GM19463 (cell line): ENCODE measurements around the gene LRRC26.

Experiments used
- ATAC-seq: cut with Tn5 transposase; IDR thresholded peaks from one replicate; pipeline ENCODE4 v1.9.1; 2021; ENCODE audit warnings: mild to moderate bottlenecking, moderate library complexity; ENCODE audit not compliant: unreplicated experiment

Gene LRRC26

DNA sequence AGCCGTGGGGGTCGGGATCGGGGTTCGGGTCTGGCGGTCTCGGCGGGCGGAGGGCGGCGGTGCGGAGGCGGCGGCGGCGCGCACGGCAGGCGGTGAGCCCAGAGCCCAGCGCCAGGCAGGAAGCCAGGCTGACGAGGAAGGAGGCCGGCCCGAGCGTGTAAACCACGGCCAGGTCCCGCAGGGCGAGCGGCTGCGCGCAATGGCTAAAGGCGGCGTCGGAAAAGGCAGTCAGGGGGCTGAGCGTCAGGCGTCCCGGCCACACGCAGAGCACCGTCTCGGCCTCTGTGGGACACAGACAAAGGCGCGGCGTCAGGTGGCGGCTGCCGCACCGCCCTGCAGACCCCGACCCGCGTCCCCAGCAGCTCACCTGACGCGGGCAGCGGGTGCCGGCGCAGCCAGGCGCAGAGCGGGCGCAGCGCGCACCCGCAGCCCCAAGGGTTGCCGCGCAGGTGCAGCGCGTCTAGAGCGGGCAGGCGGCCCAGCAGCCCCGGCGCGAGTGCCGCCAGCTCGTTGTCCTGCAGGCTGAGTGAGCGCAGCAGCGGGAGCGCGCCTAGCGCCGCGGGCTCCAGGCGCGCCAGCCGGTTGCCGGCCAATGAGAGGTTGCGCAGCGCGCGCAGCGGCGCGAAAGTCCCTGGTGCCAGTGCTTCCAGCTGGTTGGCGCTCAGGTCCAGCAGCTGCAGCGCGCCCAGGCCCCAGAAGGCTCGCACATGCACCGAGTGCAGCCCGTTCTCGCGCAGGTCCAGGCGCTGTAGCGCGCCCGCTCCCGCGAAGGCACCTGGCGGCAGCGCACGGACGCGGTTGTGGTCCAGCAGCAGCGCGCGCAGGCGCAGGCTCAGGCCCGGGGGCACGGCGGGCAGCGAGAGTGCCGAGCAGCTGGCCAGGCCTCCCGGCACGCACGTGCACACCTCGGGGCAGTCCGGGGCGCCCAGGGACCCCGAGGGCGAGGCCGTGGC, 671 bp downstream of the LRRC26 start:
- no peak for ATAC-seq

DNA sequence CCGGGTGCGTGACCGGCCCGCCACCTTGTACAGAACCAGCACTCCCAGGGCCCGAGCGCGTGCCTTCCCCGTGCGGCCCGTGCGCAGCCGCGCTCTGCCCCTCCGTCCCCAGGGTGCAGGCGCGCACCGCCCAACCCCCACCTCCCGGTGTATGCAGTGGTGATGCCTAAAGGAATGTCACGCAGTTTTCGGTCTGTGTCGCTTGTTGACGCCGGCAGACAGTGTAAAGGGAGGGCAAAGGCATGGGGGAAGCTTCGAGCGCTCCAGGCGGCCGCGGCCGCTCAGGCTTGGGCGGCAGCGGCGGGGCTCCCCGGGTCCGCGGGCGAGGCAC, 1.3 kb downstream of the LRRC26 start:
- peak; percentile 7 for ATAC-seq

DNA sequence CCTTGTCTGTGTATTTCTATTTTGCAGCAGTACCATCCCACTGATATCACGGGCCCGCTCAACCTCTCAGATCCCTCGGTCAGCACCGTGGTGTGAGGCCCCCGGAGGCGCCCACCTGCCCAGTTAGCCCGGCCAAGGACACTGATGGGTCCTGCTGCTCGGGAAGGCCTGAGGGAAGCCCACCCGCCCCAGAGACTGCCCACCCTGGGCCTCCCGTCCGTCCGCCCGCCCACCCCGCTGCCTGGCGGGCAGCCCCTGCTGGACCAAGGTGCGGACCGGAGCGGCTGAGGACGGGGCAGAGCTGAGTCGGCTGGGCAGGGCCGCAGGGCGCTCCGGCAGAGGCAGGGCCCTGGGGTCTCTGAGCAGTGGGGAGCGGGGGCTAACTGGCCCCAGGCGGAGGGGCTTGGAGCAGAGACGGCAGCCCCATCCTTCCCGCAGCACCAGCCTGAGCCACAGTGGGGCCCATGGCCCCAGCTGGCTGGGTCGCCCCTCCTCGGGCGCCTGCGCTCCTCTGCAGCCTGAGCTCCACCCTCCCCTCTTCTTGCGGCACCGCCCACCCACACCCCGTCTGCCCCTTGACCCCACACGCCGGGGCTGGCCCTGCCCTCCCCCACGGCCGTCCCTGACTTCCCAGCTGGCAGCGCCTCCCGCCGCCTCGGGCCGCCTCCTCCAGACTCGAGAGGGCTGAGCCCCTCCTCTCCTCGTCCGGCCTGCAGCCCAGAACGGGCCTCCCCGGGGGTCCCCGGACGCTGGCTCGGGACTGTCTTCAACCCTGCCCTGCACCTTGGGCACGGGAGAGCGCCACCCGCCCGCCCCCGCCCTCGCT, 1.9 kb downstream of the LRRC26 start:
- peak; percentile 34 for ATAC-seq

DNA sequence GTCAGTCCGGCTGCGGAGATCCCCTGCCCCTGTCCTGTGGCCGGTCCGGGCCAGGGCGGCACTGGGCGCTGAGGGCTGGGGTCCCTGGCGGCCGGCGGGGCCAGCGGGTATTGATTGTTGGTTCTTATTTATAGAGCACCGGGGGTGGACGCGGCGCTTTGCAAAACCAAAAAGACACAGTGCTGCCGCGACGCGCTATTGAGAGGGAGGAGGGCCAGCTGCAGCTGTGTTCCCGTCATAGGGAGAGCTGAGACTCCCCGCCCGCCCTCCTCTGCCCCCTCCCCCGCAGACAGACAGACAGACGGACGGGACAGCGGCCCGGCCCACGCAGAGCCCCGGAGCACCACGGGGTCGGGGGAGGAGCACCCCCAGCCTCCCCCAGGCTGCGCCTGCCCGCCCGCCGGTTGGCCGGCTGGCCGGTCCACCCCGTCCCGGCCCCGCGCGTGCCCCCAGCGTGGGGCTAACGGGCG, 2.5 kb downstream of the LRRC26 start:
- ATAC-seq: no peak

- ATAC-seq: no peak
These were observed 3.2 kb downstream of the LRRC26 start for GRCh38 chr9:137166380-137167229.

GRCh38 chr9:137165250-137165836, 4.5 kb downstream of the LRRC26 start:
- ATAC-seq: no peak

DNA sequence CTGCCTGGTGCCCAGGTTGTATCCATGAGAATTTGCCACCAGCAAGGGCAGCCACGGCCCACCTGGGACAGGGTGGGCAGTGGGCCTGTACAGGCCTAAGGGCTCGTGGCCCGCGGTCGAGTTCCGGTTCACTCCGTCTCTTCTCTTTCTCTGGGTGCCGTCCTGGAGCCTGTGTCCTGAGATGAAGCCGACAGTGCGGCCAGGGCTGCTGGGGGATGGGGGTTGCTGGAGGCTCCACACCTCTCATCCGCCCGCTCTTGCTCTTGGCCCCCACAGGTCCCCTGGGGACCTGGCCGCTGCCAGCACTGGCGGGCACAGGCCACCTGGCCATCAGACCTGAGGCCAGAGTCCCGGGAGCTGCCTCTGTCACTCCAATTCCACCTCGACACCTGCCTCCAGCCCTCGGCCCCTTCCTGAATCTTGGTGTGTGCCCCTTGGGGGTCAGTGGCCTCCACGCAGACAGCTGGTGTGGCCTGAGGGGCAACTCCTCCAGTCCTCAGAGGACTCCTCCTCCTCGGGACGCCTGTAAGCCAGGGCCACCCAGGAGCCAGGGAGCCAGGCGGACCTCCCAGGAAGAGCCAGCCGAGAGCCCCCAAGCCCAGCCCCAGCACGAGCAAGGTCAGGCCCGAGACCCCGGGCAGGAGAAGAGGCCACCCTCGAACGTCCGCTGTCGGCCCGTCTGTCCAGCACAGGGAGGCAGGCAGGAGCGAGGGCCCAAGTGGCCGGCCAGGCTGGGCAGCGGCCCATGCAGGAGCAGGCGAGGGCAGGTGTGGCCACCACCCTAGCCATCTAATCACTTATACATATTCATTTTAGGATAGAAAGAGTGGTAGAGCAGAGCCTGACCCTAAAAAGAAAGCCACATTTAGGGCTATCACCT, 5.2 kb downstream of the LRRC26 start:
- ATAC-seq: no peak

DNA sequence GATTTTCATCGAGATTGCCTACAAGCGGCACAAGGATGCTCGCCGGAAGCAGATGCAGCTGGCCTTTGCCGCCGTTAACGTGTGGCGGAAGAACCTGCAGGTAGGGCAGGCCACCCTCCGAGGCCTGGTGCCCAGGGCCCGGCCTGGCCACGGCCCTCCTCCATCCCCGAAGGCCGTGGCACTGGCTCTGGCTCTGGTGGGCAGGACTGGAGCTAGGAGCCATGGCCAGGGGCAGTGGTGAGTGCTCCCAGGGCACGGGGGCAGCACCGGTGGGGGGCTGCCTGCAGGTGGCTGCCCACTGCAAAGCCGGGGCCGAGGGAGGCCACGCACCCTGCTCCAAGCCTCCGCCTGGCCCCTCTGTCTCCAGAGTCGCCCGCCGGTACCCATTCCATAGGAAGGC, 6.0 kb downstream of the LRRC26 start:
- no peak for ATAC-seq

DNA sequence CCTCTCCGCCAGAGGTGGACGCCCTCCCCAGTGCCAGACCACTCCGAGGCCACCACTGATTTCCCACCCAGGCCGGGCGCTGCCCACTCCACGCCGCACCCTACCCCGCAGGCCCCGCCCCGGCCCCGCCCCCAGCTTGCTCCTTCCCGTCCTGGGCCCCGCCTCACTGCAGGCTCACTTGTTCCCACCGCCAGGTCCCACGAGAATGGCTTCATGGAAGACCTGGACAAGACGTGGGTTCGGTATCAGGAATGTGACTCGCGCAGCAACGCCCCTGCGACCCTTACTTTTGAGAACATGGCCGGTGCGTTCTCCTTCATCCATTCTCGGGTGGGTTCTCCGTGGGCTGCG, 6.5 kb downstream of the LRRC26 start:
- ATAC-seq: no peak

- no peak for ATAC-seq
These were observed 7.1 kb downstream of the LRRC26 start for GRCh38 chr9:137162505-137163364.

- no peak for ATAC-seq
These were observed 8.0 kb downstream of the LRRC26 start for GRCh38 chr9:137161558-137162486.

- ATAC-seq: no peak
These were observed 8.9 kb downstream of the LRRC26 start for GRCh38 chr9:137160716-137161557.

DNA sequence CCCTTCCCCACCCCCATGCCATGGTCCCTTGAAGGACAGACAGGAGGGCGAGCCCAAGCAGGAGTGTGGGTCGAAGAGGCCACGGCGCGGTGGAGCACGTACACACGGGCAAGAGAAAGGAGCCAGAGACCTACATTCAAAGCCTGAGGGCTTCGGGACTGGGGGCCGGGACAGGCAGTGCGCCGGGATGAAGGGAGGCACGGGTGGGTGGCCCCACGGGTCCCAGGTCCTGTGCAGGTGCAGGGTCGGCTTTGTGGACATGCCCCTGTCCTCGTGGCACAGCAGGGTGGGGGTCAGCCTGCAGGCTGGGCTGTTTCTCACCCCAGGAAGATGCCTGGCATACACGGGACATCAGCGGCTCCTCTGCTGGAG, 9.8 kb downstream of the LRRC26 start:
- no peak for ATAC-seq

DNA sequence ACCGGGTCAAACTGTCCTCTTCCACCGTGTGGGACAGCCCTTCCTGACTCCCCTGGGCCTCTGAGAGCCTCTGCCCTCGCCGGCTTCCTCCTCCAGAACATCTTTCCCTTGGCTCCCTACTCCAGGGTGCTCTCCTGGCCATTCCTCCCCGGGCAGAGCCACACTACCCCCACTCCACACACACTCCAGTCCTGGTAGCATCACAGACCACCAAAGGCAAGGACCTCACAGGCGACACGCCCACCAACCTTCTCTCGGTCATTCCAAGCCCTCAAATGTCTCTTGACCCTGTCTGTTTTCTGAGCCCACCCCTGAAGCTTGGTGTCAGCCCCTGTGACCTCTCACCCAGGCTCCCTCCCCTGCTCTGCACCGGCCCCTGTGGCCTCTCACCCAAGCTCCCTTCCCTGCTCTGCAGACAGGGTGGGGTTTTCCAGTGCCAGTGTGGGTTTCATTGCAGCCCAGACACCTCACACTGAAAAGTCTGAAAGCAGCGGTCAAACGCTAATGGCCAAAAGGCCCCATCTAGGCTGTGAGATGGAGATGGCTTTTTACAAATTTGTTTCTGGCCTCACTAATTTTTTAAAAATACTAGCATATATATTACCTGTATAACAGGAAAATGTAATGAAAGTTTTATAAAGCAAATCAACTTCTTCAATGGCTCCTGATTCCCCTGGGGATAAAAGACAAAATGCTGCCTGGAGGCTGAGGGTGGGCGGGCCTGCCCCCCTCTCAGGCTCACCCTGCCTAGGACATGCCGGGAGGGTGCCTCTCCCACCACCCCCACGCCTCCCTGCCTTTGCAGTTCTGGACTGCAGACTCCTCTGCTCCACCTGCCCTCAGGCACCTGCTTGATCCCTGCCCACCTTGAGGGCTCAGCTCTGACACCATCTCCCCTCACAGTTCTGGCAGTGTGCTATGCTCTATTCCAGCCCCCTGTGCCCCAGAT, 10.5 kb downstream of the LRRC26 start:
- no peak for ATAC-seq

DNA sequence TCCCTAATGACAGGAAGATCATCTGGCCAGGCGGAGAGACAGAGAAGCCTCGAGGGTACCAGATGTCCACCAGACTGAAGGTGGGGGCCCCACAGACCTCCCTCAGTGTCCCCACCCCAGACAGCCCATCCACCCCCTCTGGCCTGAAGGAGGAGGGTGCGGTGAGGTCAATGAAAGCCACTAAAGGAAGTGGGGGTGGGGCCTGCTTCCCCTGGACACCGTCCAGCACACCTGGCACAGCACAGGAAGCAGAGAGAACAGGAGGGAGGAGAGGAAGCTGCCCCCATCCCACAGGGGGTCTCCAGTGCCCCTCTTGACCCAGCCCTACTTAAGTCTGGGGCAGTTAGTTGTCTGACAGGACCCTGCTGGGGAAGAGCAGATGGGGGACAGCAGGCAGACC, 11.2 kb downstream of the LRRC26 start:
- no peak for ATAC-seq
